ENCODE results near the gene PICK1. TPM values are rescaled to one million over a fixed set of nuclear protein-coding genes. Genes with fewer than 3 reads are reported as not detected.

PICK1 gene
- total RNA-seq (2021) (24.8 and 26.6 TPM in 2 replicates), Bru-seq, nascent RNA (percentile 56 among the genes with signal in this experiment), BruChase-seq, experiment 1, labeled RNA remaining after a 2-hour chase (percentile 56 among the genes with signal in this experiment), BruChase-seq, experiment 2, labeled RNA remaining after a 6-hour chase (percentile 58 among the genes with signal in this experiment)
- long read RNA-seq, transcript PICK1-202 (13 exons, 2,164 nt): minor isoform, 11 of 50 reads
- long read RNA-seq, transcript PICK1-201 (13 exons, 2,055 nt): major isoform, 16 of 50 reads
- long read RNA-seq, partial matches to known transcripts: 3 of 50 reads
- long read RNA-seq, other reads (novel, unspliced or antisense): 20 of 50 reads

GRCh38 chr22:38056969-38057891 lies at the start of gene PICK1:
Gene PICK1, plus strand, starts transcription at chr22:38057404. Its CDS starts 406 bp downstream, at chr22:38057810.
- Histone ChIP-seq H3K36me3 (ENCODE audit: insufficient read depth, low read length, poor library complexity, severe bottlenecking) (no peaks in the 10 kb centered on the region), H3K4me1 (ENCODE audit: insufficient read depth, low read length, poor library complexity, severe bottlenecking) (peaks cover 7% of the 10 kb centered on the region), H3K27ac (ENCODE audit: low read depth, low read length, poor library complexity, severe bottlenecking) (peak within 1 kb of the TSS; percentile 72), H3K9me3 (ENCODE audit: low read depth, low read length, poor library complexity, severe bottlenecking) (no peaks in the 10 kb centered on the region), H3K27me3 (replicated peaks; ENCODE audit: insufficient read depth, low read depth, low read length, poor library complexity) (no peaks in the 10 kb centered on the region), H3K4me3 (ENCODE audit: low read depth, low read length, poor library complexity, severe bottlenecking) (peak within 1 kb of the TSS; percentile 61)
- TF ChIP-seq EZH2 (IDR thresholded peaks at IDR 0.05; ENCODE audit: borderline replicate concordance, low read depth, low read length, poor library complexity, severe bottlenecking) (no peak), CTCF (conservative IDR thresholded peaks at IDR 0.05; ENCODE audit: low read depth, low read length) (no peak)
- BruUV-seq (replicated peaks): no TSS peak
- DNase-seq (ENCODE audit: low spot score): peak; percentile 92
- CTCF ChIA-PET: no interaction called here
- intact Hi-C loops (cut with micrococcal nuclease; ENCODE audit: unreplicated experiment): no loop called here
- POLR2A ChIA-PET (ENCODE audit: low non-redundant PET): no interaction called here

DNA sequence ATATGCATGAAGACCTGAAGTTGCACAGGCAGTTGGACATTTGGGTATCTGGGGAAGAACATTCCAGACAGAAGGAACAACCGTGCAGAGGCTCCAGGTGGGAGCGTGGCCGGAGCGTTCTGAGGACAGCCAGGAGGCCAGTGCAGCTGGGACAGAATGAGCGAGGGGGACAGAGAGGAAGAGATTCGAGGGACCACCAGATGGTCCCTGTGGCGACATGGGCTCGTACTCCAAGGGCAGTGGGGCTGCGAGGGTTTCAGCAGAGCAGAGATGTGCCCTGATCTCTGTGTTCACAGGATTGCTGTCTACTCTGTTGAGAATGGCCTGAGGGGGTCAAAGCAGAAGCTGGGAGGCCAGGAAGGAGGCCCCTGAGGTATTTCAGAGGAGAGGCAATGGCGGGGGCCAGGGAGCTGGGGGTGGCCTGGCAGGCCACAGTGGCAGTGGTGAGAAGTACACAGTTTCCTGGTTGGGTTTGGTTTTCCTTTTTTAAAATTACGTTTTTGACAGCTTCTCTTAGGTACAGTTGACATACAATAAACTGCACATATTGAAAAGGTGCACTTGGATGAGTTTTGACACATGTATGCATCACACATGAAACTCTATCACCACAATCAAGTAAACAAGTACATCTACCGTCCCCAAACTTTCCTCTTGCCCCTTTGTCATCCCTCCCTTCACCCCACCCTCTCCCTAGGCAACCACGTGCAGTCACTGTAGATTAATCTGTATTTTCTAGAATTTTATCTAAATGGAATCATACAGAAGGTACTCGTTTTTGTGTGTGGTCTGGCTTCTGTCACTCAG lies 48.0 kb upstream of the PICK1 start:
- no TSS peak for BruUV-seq (replicated peaks)
- Histone ChIP-seq H3K36me3 (ENCODE audit: insufficient read depth, low read length, poor library complexity, severe bottlenecking) (no peaks in the 10 kb centered on the region), H3K4me1 (ENCODE audit: insufficient read depth, low read length, poor library complexity, severe bottlenecking) (no peaks in the 10 kb centered on the region), H3K27ac (ENCODE audit: low read depth, low read length, poor library complexity, severe bottlenecking) (no peak overlapping the region), H3K27me3 (replicated peaks; ENCODE audit: insufficient read depth, low read depth, low read length, poor library complexity) (no peaks in the 10 kb centered on the region), H3K4me3 (ENCODE audit: low read depth, low read length, poor library complexity, severe bottlenecking) (no peak overlapping the region), H3K9me3 (ENCODE audit: low read depth, low read length, poor library complexity, severe bottlenecking) (no peaks in the 10 kb centered on the region)
- no peak for TF ChIP-seq EZH2 (IDR thresholded peaks at IDR 0.05; ENCODE audit: borderline replicate concordance, low read depth, low read length, poor library complexity, severe bottlenecking)
- no peak for TF ChIP-seq CTCF (conservative IDR thresholded peaks at IDR 0.05; ENCODE audit: low read depth, low read length)
- ChIA-PET POLR2A (ENCODE audit: low non-redundant PET) (no interaction called here), CTCF (no interaction called here)
- intact Hi-C loops (cut with micrococcal nuclease; ENCODE audit: unreplicated experiment): no loop called here
- no peak for DNase-seq (ENCODE audit: low spot score)

GRCh38 chr22:38012604-38013072 lies 44.6 kb upstream of the PICK1 start:
- TF ChIP-seq EZH2 (IDR thresholded peaks at IDR 0.05; ENCODE audit: borderline replicate concordance, low read depth, low read length, poor library complexity, severe bottlenecking): no peak
- intact Hi-C loops (cut with micrococcal nuclease; ENCODE audit: unreplicated experiment): no loop called here
- Histone ChIP-seq H3K27me3 (replicated peaks; ENCODE audit: insufficient read depth, low read depth, low read length, poor library complexity) (no peaks in the 10 kb centered on the region), H3K9me3 (ENCODE audit: low read depth, low read length, poor library complexity, severe bottlenecking) (no peaks in the 10 kb centered on the region), H3K27ac (ENCODE audit: low read depth, low read length, poor library complexity, severe bottlenecking) (no peak overlapping the region), H3K36me3 (ENCODE audit: insufficient read depth, low read length, poor library complexity, severe bottlenecking) (no peaks in the 10 kb centered on the region), H3K4me3 (ENCODE audit: low read depth, low read length, poor library complexity, severe bottlenecking) (no peak overlapping the region), H3K4me1 (ENCODE audit: insufficient read depth, low read length, poor library complexity, severe bottlenecking) (no peaks in the 10 kb centered on the region)
- POLR2A ChIA-PET (ENCODE audit: low non-redundant PET): interaction anchor here (0.6 kb wide), 1 partner anchor 188 kb away, joined by 4 read pairs; no protein-coding TSS in a partner anchor
- no TSS peak for BruUV-seq (replicated peaks)
- CTCF ChIA-PET: no interaction called here
- DNase-seq (ENCODE audit: low spot score): no peak

All from A673 (cell line).